NB4 (cell line): Measurements from ENCODE around the gene SFN.

Source experiments
- POLR2A ChIP-seq: IDR thresholded peaks from 2 replicates; pipeline ENCODE4 v1.6.1; 2011; ENCODE audit warnings: mild to moderate bottlenecking; ENCODE audit not compliant: insufficient read length; ENCODE audit errors: extremely low read depth
- TF ChIP-seq, protein P1 (sequence below): IDR thresholded peaks from one replicate; pipeline ENCODE4 v1.5.1; 2012; ENCODE audit warnings: low read depth, low read length
- TF ChIP-seq, protein P2 (sequence below): IDR thresholded peaks from 2 replicates; pipeline ENCODE4 v1.6.1; 2011; ENCODE audit warnings: low read depth, low read length

GRCh38 chr1:26814377-26814776, 48.6 kb upstream of the SFN start:
- TF ChIP-seq, protein P1, sequence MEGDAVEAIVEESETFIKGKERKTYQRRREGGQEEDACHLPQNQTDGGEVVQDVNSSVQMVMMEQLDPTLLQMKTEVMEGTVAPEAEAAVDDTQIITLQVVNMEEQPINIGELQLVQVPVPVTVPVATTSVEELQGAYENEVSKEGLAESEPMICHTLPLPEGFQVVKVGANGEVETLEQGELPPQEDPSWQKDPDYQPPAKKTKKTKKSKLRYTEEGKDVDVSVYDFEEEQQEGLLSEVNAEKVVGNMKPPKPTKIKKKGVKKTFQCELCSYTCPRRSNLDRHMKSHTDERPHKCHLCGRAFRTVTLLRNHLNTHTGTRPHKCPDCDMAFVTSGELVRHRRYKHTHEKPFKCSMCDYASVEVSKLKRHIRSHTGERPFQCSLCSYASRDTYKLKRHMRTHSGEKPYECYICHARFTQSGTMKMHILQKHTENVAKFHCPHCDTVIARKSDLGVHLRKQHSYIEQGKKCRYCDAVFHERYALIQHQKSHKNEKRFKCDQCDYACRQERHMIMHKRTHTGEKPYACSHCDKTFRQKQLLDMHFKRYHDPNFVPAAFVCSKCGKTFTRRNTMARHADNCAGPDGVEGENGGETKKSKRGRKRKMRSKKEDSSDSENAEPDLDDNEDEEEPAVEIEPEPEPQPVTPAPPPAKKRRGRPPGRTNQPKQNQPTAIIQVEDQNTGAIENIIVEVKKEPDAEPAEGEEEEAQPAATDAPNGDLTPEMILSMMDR: no peak
- TF ChIP-seq, protein P2, sequence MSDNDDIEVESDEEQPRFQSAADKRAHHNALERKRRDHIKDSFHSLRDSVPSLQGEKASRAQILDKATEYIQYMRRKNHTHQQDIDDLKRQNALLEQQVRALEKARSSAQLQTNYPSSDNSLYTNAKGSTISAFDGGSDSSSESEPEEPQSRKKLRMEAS: no peak
- no peak for TF ChIP-seq POLR2A
